Vagina (tissue), 2 donors: ENCODE results near the gene CCDC159. TPM values are rescaled to one million over a fixed set of nuclear protein-coding genes. Genes with fewer than 3 reads are reported as not detected.

Experiments used
- DNase-seq, 2 donors: peaks; one replicate each; pipeline ENCODE4 v3.0.0-alpha.2; 2017; ENCODE audit errors: extremely low spot score in 2 of 2
- H3K27ac ChIP-seq: fragments of 200-600 bp; sonication (generic); one replicate; pipeline ENCODE4 v1.5.1; 2019
- H3K27me3 ChIP-seq: fragments of 200-600 bp; sonication (generic); one replicate; pipeline ENCODE4 v1.5.1; 2019
- H3K36me3 ChIP-seq, 2 donors: fragments of 200-600 bp; sonication (generic); one replicate each; pipeline ENCODE4 v1.5.1; 2017 to 2019
- H3K4me1 ChIP-seq: fragments of 200-600 bp; sonication (generic); one replicate; pipeline ENCODE4 v1.5.1; 2019
- H3K4me3 ChIP-seq, 2 donors: fragments of 200-600 bp; sonication (generic); 1 replicate in 1 of 2; 2 replicates in 1 of 2; pipeline ENCODE4 v1.5.1; 2016 to 2019
- H3K9me3 ChIP-seq: fragments of 200-600 bp; sonication (generic); one replicate; pipeline ENCODE4 v1.5.1; 2019
- POLR2A ChIP-seq, 2 donors: fragments of 450-650 bp; IDR thresholded peaks; one replicate each; pipeline ENCODE4 v1.6.1; 2017; ENCODE audit warnings: antibody characterized with exemption in 2 of 2, mild to moderate bottlenecking in 2 of 2, moderate library complexity in 2 of 2
- POLR2AphosphoS5 ChIP-seq, 2 donors: sonication (generic); formaldehyde crosslinking; IDR thresholded peaks; one replicate each; pipeline ENCODE4 v1.9.0; 2017; ENCODE audit warnings: antibody characterized with exemption in 2 of 2, mild to moderate bottlenecking in 2 of 2, low read depth in 1 of 2; ENCODE audit not compliant: insufficient read depth in 1 of 2
- intact Hi-C: fragments of 100-400 bp; cut with DNase I; formaldehyde crosslinking; loops from one replicate; pipeline ENCODE4 v1.15.1; 2023
- total RNA-seq: library from RNA; depleted of rRNA; stranded (reverse); fragments of >200 nt; gene quantifications from one replicate; pipeline ENCODE4 v1.2.3, GENCODE V29; 2016
- TF ChIP-seq, protein P1 (sequence below), 3 experiments: fragments of 450-650 bp in 2 of 3; fragments of 200-600 bp in 1 of 3; sonication (generic) in 1 of 3; IDR thresholded peaks; one replicate each; pipeline ENCODE4 v1.5.1; 2017 to 2019; ENCODE audit warnings: antibody characterized with exemption in 3 of 3, mild to moderate bottlenecking in 2 of 3, moderate library complexity in 2 of 3

CCDC159 gene
- total RNA-seq, 1 donor from 2014 or later: 24.1 TPM

DNA sequence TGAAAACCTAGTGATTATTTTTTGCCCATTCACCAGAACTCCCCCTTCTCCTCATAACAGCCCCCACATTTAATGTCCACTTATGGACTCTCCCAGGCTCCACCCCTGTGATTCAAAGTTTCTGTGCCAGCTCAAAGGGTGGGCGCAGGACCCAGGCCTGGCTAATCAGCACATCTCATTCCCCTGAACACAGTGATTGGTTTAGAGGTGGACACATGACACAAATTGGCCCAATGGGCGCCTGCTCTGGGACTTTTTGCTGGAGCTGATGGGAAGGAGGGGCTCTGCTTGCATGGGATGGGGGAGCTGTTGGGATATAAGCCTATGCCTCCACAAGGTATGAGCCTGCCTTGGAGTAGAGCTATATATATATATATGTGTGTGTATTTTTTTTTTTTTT is 44.0 kb downstream of the CCDC159 start:
- no peaks in the 10 kb centered on the region for H3K4me1 ChIP-seq
- intact Hi-C loops: no loop called here
- DNase-seq: no peak
- H3K9me3 ChIP-seq: no peaks in the 10 kb centered on the region
- no peak for TF ChIP-seq POLR2AphosphoS5 (IDR thresholded peaks at IDR 0.05; ENCODE audit: insufficient read depth in 1 of 2, low read depth in 1 of 2)
- TF ChIP-seq POLR2A (IDR thresholded peaks at IDR 0.05): no peak
- H3K27ac ChIP-seq: no peak overlapping the region
- H3K4me3 ChIP-seq: no peak overlapping the region
- no peaks in the 10 kb centered on the region for H3K27me3 ChIP-seq
- H3K36me3 ChIP-seq: no peaks in the 10 kb centered on the region

GRCh38 chr19:11390933-11391680 is 44.8 kb downstream of the CCDC159 start:
- H3K36me3 ChIP-seq: no peaks in the 10 kb centered on the region
- no peak overlapping the region for H3K4me3 ChIP-seq
- TF ChIP-seq, protein P1, sequence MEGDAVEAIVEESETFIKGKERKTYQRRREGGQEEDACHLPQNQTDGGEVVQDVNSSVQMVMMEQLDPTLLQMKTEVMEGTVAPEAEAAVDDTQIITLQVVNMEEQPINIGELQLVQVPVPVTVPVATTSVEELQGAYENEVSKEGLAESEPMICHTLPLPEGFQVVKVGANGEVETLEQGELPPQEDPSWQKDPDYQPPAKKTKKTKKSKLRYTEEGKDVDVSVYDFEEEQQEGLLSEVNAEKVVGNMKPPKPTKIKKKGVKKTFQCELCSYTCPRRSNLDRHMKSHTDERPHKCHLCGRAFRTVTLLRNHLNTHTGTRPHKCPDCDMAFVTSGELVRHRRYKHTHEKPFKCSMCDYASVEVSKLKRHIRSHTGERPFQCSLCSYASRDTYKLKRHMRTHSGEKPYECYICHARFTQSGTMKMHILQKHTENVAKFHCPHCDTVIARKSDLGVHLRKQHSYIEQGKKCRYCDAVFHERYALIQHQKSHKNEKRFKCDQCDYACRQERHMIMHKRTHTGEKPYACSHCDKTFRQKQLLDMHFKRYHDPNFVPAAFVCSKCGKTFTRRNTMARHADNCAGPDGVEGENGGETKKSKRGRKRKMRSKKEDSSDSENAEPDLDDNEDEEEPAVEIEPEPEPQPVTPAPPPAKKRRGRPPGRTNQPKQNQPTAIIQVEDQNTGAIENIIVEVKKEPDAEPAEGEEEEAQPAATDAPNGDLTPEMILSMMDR (IDR thresholded peaks at IDR 0.05): no peak
- no peak for TF ChIP-seq POLR2A (IDR thresholded peaks at IDR 0.05)
- no peak for TF ChIP-seq POLR2AphosphoS5 (IDR thresholded peaks at IDR 0.05; ENCODE audit: insufficient read depth in 1 of 2, low read depth in 1 of 2)
- no peaks in the 10 kb centered on the region for H3K9me3 ChIP-seq
- no peak overlapping the region for H3K27ac ChIP-seq
- intact Hi-C loops: no loop called here
- DNase-seq: no peak
- H3K4me1 ChIP-seq: no peaks in the 10 kb centered on the region
- H3K27me3 ChIP-seq: no peaks in the 10 kb centered on the region

- Histone ChIP-seq H3K4me1 (no peaks in the 10 kb centered on the region), H3K27ac (no peak overlapping the region), H3K36me3 (peaks cover 0 to 4% of the 10 kb centered on the region in 2 donors), H3K4me3 (no peak overlapping the region), H3K9me3 (no peaks in the 10 kb centered on the region), H3K27me3 (no peaks in the 10 kb centered on the region)
- TF ChIP-seq POLR2A (IDR thresholded peaks at IDR 0.05): no peak
- TF ChIP-seq POLR2AphosphoS5 (IDR thresholded peaks at IDR 0.05; ENCODE audit: insufficient read depth in 1 of 2, low read depth in 1 of 2): no peak
- TF ChIP-seq, protein P1 (IDR thresholded peaks at IDR 0.05): no peak
- DNase-seq: no peak
- intact Hi-C loops: no loop called here
These were observed 50.8 kb downstream of the CCDC159 start for GRCh38 chr19:11397089-11397610.

- no peaks in the 10 kb centered on the region for H3K27me3 ChIP-seq
- H3K27ac ChIP-seq: no peak overlapping the region
- intact Hi-C loops: no loop called here
- no peaks in the 10 kb centered on the region for H3K4me1 ChIP-seq
- TF ChIP-seq POLR2A (IDR thresholded peaks at IDR 0.05) (no peak), POLR2AphosphoS5 (IDR thresholded peaks at IDR 0.05; ENCODE audit: insufficient read depth in 1 of 2, low read depth in 1 of 2) (no peak)
- TF ChIP-seq, protein P1 (IDR thresholded peaks at IDR 0.05): no peak
- no peaks in the 10 kb centered on the region for H3K9me3 ChIP-seq
- no peak for DNase-seq
- peaks cover 0 to 4% of the 10 kb centered on the region in 2 donors for H3K36me3 ChIP-seq
- H3K4me3 ChIP-seq: no peak overlapping the region
These were observed 53.3 kb downstream of the CCDC159 start for GRCh38 chr19:11399667-11400066.

- no peaks in the 10 kb centered on the region for H3K27me3 ChIP-seq
- no peak for TF ChIP-seq POLR2AphosphoS5 (IDR thresholded peaks at IDR 0.05; ENCODE audit: insufficient read depth in 1 of 2, low read depth in 1 of 2)
- no peak for TF ChIP-seq POLR2A (IDR thresholded peaks at IDR 0.05)
- no peak for DNase-seq
- H3K4me3 ChIP-seq: no peak overlapping the region
- no peaks in the 10 kb centered on the region for H3K4me1 ChIP-seq
- peaks cover 0 to 4% of the 10 kb centered on the region in 2 donors for H3K36me3 ChIP-seq
- no peak overlapping the region for H3K27ac ChIP-seq
- intact Hi-C loops: no loop called here
- H3K9me3 ChIP-seq: no peaks in the 10 kb centered on the region
These were observed 54.5 kb downstream of the CCDC159 start for GRCh38 chr19:11400798-11401197.
